GM21390 (cell line): ENCODE measurements around the gene PAXIP1.

Experiments used
- ATAC-seq: cut with Tn5 transposase; IDR thresholded peaks from one replicate; pipeline ENCODE4 v1.9.1; 2021; ENCODE audit not compliant: unreplicated experiment

Gene PAXIP1

GRCh38 chr7:154896076-154896475, 106.8 kb downstream of the PAXIP1 start:
- no peak for ATAC-seq
